Ovary (tissue), 3 donors: Measurements from ENCODE around the gene LIMCH1.

Experiments
- EP300 ChIP-seq: sonication (generic); formaldehyde crosslinking; IDR thresholded peaks from one replicate; pipeline ENCODE4 v1.6.1; 2017; ENCODE audit warnings: antibody characterized with exemption
- POLR2A ChIP-seq: fragments of 450-650 bp; IDR thresholded peaks from one replicate; pipeline ENCODE4 v1.6.1; 2017; ENCODE audit warnings: antibody characterized with exemption, mild to moderate bottlenecking, moderate library complexity
- TF ChIP-seq, protein P1 (sequence below), 3 donors: fragments of 450-650 bp in 2 of 3; fragments of 200-600 bp in 1 of 3; IDR thresholded peaks; one replicate each; pipeline versions ENCODE4 v1.5.1 to v1.8.0; 2016 to 2022; ENCODE audit warnings: antibody characterized with exemption in 3 of 3, mild to moderate bottlenecking in 1 of 3
- donor health status: DM: no; HTN: no; CAD: no.

DNA sequence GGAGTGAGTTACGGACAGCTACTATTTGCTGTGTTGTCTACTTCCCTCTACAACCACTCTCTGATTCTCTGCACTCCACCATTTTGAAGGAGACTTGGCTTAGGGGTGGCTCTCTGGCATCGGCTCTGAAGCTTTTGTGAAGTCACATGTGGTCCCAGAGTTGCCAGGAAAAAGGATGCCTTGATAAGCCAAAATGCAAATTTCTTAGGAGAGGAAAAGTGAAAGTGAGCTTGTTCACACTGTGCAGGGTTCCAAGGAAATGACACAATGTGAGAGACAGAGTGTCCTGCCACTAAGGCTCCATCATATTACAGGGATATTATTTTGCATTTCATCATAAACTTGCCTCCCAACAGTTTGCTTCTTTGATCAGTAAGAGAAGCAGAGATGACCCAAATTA is 203.4 kb downstream of the LIMCH1 start:
- TF ChIP-seq, protein P1, sequence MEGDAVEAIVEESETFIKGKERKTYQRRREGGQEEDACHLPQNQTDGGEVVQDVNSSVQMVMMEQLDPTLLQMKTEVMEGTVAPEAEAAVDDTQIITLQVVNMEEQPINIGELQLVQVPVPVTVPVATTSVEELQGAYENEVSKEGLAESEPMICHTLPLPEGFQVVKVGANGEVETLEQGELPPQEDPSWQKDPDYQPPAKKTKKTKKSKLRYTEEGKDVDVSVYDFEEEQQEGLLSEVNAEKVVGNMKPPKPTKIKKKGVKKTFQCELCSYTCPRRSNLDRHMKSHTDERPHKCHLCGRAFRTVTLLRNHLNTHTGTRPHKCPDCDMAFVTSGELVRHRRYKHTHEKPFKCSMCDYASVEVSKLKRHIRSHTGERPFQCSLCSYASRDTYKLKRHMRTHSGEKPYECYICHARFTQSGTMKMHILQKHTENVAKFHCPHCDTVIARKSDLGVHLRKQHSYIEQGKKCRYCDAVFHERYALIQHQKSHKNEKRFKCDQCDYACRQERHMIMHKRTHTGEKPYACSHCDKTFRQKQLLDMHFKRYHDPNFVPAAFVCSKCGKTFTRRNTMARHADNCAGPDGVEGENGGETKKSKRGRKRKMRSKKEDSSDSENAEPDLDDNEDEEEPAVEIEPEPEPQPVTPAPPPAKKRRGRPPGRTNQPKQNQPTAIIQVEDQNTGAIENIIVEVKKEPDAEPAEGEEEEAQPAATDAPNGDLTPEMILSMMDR (IDR thresholded peaks at IDR 0.05), result no peak
- TF ChIP-seq POLR2A, result no peak
- no peak for TF ChIP-seq EP300
